ENCODE results near the gene RBL1. TPM values are rescaled to one million over a fixed set of nuclear protein-coding genes. Genes with fewer than 3 reads are reported as not detected.
A peak's percentile ranks its signal among the peaks of the same experiment; 100 is the strongest.
"Not testable (repeated sequence)": the region's sequence is repeated elsewhere in the genome, so short reads cannot be mapped to it uniquely, and the experiment has no call there.

RBL1 gene
- total RNA-seq, result 3.8 and 4.3 TPM in 2 replicates

- DNase-seq (ENCODE audit: extremely low read depth, low read depth, low spot score), result peak; percentile 39
Measured at GRCh38 chr20:37095599-37096414, at the start of gene RBL1. TSS of gene RBL1 (minus strand) at chr20:37095997. CDS start at chr20:37095928, 69 bp downstream.

GRCh38 chr20:37144856-37145404 lies 49.1 kb upstream of the RBL1 start:
- no peak for DNase-seq (ENCODE audit: extremely low read depth, low read depth, low spot score)

- no peak for DNase-seq (ENCODE audit: extremely low read depth, low read depth, low spot score)
Measured at GRCh38 chr20:37142708-37143107, 46.9 kb upstream of the RBL1 start.

GRCh38 chr20:37137547-37137946 lies 41.8 kb upstream of the RBL1 start:
- no peak for DNase-seq (ENCODE audit: extremely low read depth, low read depth, low spot score)

GRCh38 chr20:37133952-37134351 lies 38.2 kb upstream of the RBL1 start:
- DNase-seq (ENCODE audit: extremely low read depth, low read depth, low spot score), result no peak

- no peak for DNase-seq (ENCODE audit: extremely low read depth, low read depth, low spot score)
Measured at GRCh38 chr20:37131486-37131885, 35.7 kb upstream of the RBL1 start.

GRCh38 chr20:37128803-37129202 lies 33.0 kb upstream of the RBL1 start:
- no peak for DNase-seq (ENCODE audit: extremely low read depth, low read depth, low spot score)

GRCh38 chr20:37126290-37126689 lies 30.5 kb upstream of the RBL1 start:
- DNase-seq (ENCODE audit: extremely low read depth, low read depth, low spot score), result not testable (repeated sequence)

- no peak for DNase-seq (ENCODE audit: extremely low read depth, low read depth, low spot score)
Measured at GRCh38 chr20:37123441-37123840, 27.6 kb upstream of the RBL1 start.

- DNase-seq (ENCODE audit: extremely low read depth, low read depth, low spot score), result no peak
Measured at GRCh38 chr20:37120497-37120896, 24.7 kb upstream of the RBL1 start.

GRCh38 chr20:37119356-37120036 lies 23.7 kb upstream of the RBL1 start:
- no peak for DNase-seq (ENCODE audit: extremely low read depth, low read depth, low spot score)

GRCh38 chr20:37114012-37114411 lies 18.2 kb upstream of the RBL1 start:
- DNase-seq (ENCODE audit: extremely low read depth, low read depth, low spot score), result no peak

- DNase-seq (ENCODE audit: extremely low read depth, low read depth, low spot score), result no peak
Measured at GRCh38 chr20:37111926-37112455, 16.2 kb upstream of the RBL1 start.

GRCh38 chr20:37108676-37109075 lies 12.9 kb upstream of the RBL1 start:
- DNase-seq (ENCODE audit: extremely low read depth, low read depth, low spot score), result no peak

- no peak for DNase-seq (ENCODE audit: extremely low read depth, low read depth, low spot score)
Measured at GRCh38 chr20:37102571-37102970, 6.8 kb upstream of the RBL1 start.

GRCh38 chr20:37096415-37097041 lies 731 bp upstream of the RBL1 start:
- no peak for DNase-seq (ENCODE audit: extremely low read depth, low read depth, low spot score)

- DNase-seq (ENCODE audit: extremely low read depth, low read depth, low spot score), result no peak
Measured at GRCh38 chr20:37095108-37095598, 644 bp downstream of the RBL1 start.

GRCh38 chr20:37090407-37090806 lies 5.4 kb downstream of the RBL1 start:
- DNase-seq (ENCODE audit: extremely low read depth, low read depth, low spot score), result no peak

- no peak for DNase-seq (ENCODE audit: extremely low read depth, low read depth, low spot score)
Measured at GRCh38 chr20:37081717-37082289, 14.0 kb downstream of the RBL1 start.

- no peak for DNase-seq (ENCODE audit: extremely low read depth, low read depth, low spot score)
Measured at GRCh38 chr20:37077009-37077408, 18.8 kb downstream of the RBL1 start.

Data from glomerular endothelial cell (primary cell).